Peyer's patch (tissue), 4 donors: ENCODE results near the gene IVL.
A peak's percentile ranks its signal among the peaks of the same experiment; 100 is the strongest.

Experiments
- CTCF ChIP-seq, 6 experiments: fragments of 450-650 bp in 4 of 6; fragments of 200-600 bp in 2 of 6; sonication (generic) in 1 of 6; IDR thresholded peaks; one replicate each; pipeline ENCODE4 v1.5.1; 2017 to 2019; ENCODE audit warnings: antibody characterized with exemption in 6 of 6, mild to moderate bottlenecking in 3 of 6, moderate library complexity in 1 of 6
- POLR2A ChIP-seq, 2 donors: fragments of 450-650 bp; IDR thresholded peaks; one replicate each; pipeline ENCODE4 v1.5.1; 2017; ENCODE audit warnings: antibody characterized with exemption in 2 of 2, mild to moderate bottlenecking in 2 of 2, moderate library complexity in 2 of 2

GRCh38 chr1:152869808-152870419 lies 38.4 kb upstream of the IVL start:
- peak; percentile 21 to 70 (median 61) for TF ChIP-seq CTCF (IDR thresholded peaks at IDR 0.05)
- TF ChIP-seq POLR2A (IDR thresholded peaks at IDR 0.05): no peak
